Stimulated activated CD8-positive, alpha-beta memory T cell treated with anti-CD3 and anti-CD28 coated beads, Interleukin-15, amount 100 ng/mL, for 48 hours (primary cell): Measurements from ENCODE around the gene AKNA.

ENCODE experiments used
- DNase-seq, 2 donors: peaks; one replicate each; pipeline ENCODE4 v3.0.0-alpha.2; 2020; ENCODE audit warnings: low read depth in 2 of 2

The AKNA gene

GRCh38 chr9:114284316-114285060, 103.3 kb downstream of the AKNA start:
- no peak for DNase-seq
